ENCODE data around the gene SLC6A1. TPM values are rescaled to one million over a fixed set of nuclear protein-coding genes. Genes with fewer than 3 reads are reported as not detected.

The SLC6A1 gene
- total RNA-seq, 1 experiment from 2014 or later, result not detected

- BruUV-seq (replicated peaks), result no TSS peak
- H3K27me3 Mint-ChIP-seq (ENCODE audit: insufficient read depth, unreplicated experiment), result no peaks in the 10 kb centered on the region
- Histone ChIP-seq H3K4me1 (peaks cover 10% of the 10 kb centered on the region), H3K27me3 (replicated peaks; ENCODE audit: control insufficient read depth, insufficient read depth, low read length) (no peaks in the 10 kb centered on the region), H3K36me3 (ENCODE audit: control insufficient read depth, insufficient read depth, low read length) (no peaks in the 10 kb centered on the region), H3K9me3 (no peaks in the 10 kb centered on the region), H3K4me3 (ENCODE audit: low read depth, low read length) (no peak overlapping the region)
- no peaks in the 10 kb centered on the region for H3K4me1 Mint-ChIP-seq (ENCODE audit: low read depth, unreplicated experiment)
- POLR2A ChIA-PET, result no interaction called here
- no peak overlapping the region for H3K4me3 Mint-ChIP-seq (ENCODE audit: unreplicated experiment)
- no peaks in the 10 kb centered on the region for H3K36me3 Mint-ChIP-seq (ENCODE audit: insufficient read depth, unreplicated experiment)
- TF ChIP-seq, protein P1, sequence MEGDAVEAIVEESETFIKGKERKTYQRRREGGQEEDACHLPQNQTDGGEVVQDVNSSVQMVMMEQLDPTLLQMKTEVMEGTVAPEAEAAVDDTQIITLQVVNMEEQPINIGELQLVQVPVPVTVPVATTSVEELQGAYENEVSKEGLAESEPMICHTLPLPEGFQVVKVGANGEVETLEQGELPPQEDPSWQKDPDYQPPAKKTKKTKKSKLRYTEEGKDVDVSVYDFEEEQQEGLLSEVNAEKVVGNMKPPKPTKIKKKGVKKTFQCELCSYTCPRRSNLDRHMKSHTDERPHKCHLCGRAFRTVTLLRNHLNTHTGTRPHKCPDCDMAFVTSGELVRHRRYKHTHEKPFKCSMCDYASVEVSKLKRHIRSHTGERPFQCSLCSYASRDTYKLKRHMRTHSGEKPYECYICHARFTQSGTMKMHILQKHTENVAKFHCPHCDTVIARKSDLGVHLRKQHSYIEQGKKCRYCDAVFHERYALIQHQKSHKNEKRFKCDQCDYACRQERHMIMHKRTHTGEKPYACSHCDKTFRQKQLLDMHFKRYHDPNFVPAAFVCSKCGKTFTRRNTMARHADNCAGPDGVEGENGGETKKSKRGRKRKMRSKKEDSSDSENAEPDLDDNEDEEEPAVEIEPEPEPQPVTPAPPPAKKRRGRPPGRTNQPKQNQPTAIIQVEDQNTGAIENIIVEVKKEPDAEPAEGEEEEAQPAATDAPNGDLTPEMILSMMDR (IDR thresholded peaks at IDR 0.05; ENCODE audit: insufficient read depth in 1 of 2, low read depth in 1 of 2, low read length in 1 of 2, severe bottlenecking in 1 of 2, unreplicated experiment in 1 of 2), result no peak
- intact Hi-C loops (cut with micrococcal nuclease; ENCODE audit: unreplicated experiment), result no loop called here
- CTCF ChIA-PET, result no interaction called here
- H3K27ac Mint-ChIP-seq (ENCODE audit: unreplicated experiment), result no peak overlapping the region
- H3K9me3 Mint-ChIP-seq (ENCODE audit: unreplicated experiment), result no peaks in the 10 kb centered on the region
- no peak for DNase-seq
These were observed 92.1 kb downstream of the SLC6A1 start for GRCh38 chr3:11084677-11085076.

GRCh38 chr3:11085093-11085840 is 92.7 kb downstream of the SLC6A1 start:
- peaks cover 10% of the 10 kb centered on the region for H3K4me1 ChIP-seq
- no peaks in the 10 kb centered on the region for H3K9me3 Mint-ChIP-seq (ENCODE audit: unreplicated experiment)
- TF ChIP-seq, protein P1 (IDR thresholded peaks at IDR 0.05; ENCODE audit: insufficient read depth in 1 of 2, low read depth in 1 of 2, low read length in 1 of 2, severe bottlenecking in 1 of 2, unreplicated experiment in 1 of 2), result no peak
- ChIA-PET POLR2A (no interaction called here), CTCF (no interaction called here)
- no peaks in the 10 kb centered on the region for H3K9me3 ChIP-seq
- H3K4me1 Mint-ChIP-seq (ENCODE audit: low read depth, unreplicated experiment), result no peaks in the 10 kb centered on the region
- no peaks in the 10 kb centered on the region for H3K36me3 Mint-ChIP-seq (ENCODE audit: insufficient read depth, unreplicated experiment)
- intact Hi-C loops (cut with micrococcal nuclease; ENCODE audit: unreplicated experiment), result no loop called here
- no peak overlapping the region for H3K4me3 ChIP-seq (ENCODE audit: low read depth, low read length)
- no peak overlapping the region for H3K27ac Mint-ChIP-seq (ENCODE audit: unreplicated experiment)
- H3K4me3 Mint-ChIP-seq (ENCODE audit: unreplicated experiment), result no peak overlapping the region
- H3K36me3 ChIP-seq (ENCODE audit: control insufficient read depth, insufficient read depth, low read length), result no peaks in the 10 kb centered on the region
- DNase-seq, result no peak
- no peaks in the 10 kb centered on the region for H3K27me3 ChIP-seq (replicated peaks; ENCODE audit: control insufficient read depth, insufficient read depth, low read length)
- no TSS peak for BruUV-seq (replicated peaks)
- H3K27me3 Mint-ChIP-seq (ENCODE audit: insufficient read depth, unreplicated experiment), result no peaks in the 10 kb centered on the region

- Mint-ChIP-seq H3K36me3 (ENCODE audit: insufficient read depth, unreplicated experiment) (no peaks in the 10 kb centered on the region), H3K4me1 (ENCODE audit: low read depth, unreplicated experiment) (no peaks in the 10 kb centered on the region), H3K27me3 (ENCODE audit: insufficient read depth, unreplicated experiment) (no peaks in the 10 kb centered on the region), H3K27ac (ENCODE audit: unreplicated experiment) (no peak overlapping the region), H3K9me3 (ENCODE audit: unreplicated experiment) (no peaks in the 10 kb centered on the region), H3K4me3 (ENCODE audit: unreplicated experiment) (no peak overlapping the region)
- TF ChIP-seq, protein P1 (IDR thresholded peaks at IDR 0.05; ENCODE audit: insufficient read depth in 1 of 2, low read depth in 1 of 2, low read length in 1 of 2, severe bottlenecking in 1 of 2, unreplicated experiment in 1 of 2), result no peak
- no peak for DNase-seq
- intact Hi-C loops (cut with micrococcal nuclease; ENCODE audit: unreplicated experiment), result no loop called here
- Histone ChIP-seq H3K27me3 (replicated peaks; ENCODE audit: control insufficient read depth, insufficient read depth, low read length) (no peaks in the 10 kb centered on the region), H3K9me3 (no peaks in the 10 kb centered on the region), H3K36me3 (ENCODE audit: control insufficient read depth, insufficient read depth, low read length) (no peaks in the 10 kb centered on the region), H3K4me1 (peaks cover 10% of the 10 kb centered on the region), H3K4me3 (ENCODE audit: low read depth, low read length) (no peak overlapping the region)
- no TSS peak for BruUV-seq (replicated peaks)
- ChIA-PET CTCF (no interaction called here), POLR2A (no interaction called here)
These were observed 94.3 kb downstream of the SLC6A1 start for GRCh38 chr3:11086856-11087255.
